IPS-20b (cell line): ENCODE measurements around the gene CALU.

Experiments
- H3K27ac ChIP-seq: one replicate; pipeline ENCODE4 v1.5.1; 2013; ENCODE audit warnings: low read length
- H3K27me3 ChIP-seq: 2 replicates; pipeline ENCODE4 v1.6.1; 2013; ENCODE audit warnings: mild to moderate bottlenecking, low read length, inconsistent platforms; ENCODE audit not compliant: insufficient read depth
- H3K36me3 ChIP-seq: 2 replicates; pipeline ENCODE4 v1.6.1; 2013; ENCODE audit warnings: low read depth, mild to moderate bottlenecking, inconsistent platforms, low read length, moderate library complexity; ENCODE audit not compliant: insufficient read depth
- H3K4me1 ChIP-seq: 2 replicates; pipeline ENCODE4 v1.6.1; 2013; ENCODE audit warnings: mild to moderate bottlenecking, control low read depth, inconsistent platforms, low read length, moderate library complexity; ENCODE audit not compliant: insufficient read depth
- H3K4me3 ChIP-seq: 2 replicates; pipeline ENCODE4 v1.5.1; 2013; ENCODE audit warnings: mild to moderate bottlenecking, low read length, inconsistent platforms
- H3K9ac ChIP-seq: 2 replicates; pipeline ENCODE4 v1.6.1; 2013; ENCODE audit warnings: low read depth, mild to moderate bottlenecking, inconsistent platforms, low read length, moderate library complexity
- H3K9me3 ChIP-seq: 2 replicates; pipeline ENCODE4 v1.6.1; 2013; ENCODE audit warnings: mild to moderate bottlenecking, low read depth, low read length, inconsistent platforms; ENCODE audit not compliant: insufficient read depth

CALU gene

DNA sequence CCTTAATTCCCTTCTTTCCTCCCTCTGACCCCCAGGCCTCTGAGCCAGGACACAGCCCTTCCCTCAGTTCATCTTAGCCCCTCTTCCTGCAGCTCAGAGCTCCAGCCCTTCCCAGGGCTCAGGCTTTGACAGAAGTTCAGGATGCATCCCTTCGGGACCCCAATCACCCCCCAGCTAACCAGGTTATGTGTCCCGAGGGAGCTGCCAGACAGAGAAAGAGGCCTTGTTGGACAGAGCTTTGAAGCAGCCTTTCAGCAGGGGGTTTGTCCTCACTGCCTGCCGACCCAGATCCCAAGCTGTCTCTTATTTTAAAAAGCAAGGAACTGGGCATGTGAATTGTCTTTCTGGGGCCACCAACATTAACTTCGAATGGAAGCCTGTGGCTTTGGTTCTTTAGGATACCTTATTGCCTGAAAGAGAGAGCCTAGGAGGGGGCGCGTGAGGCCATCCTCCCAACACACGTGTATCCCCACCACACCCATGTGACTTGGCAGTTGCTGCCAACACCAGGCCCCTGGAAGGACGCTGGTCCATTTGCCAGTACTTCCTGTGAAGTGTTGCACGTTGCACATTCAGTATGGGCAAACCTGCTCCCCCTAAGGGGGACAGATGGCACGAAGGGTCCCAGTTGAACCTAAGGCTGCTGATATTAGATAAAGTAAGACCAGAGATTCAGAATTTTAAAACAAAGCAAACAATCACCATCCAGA lies 53.5 kb downstream of the CALU start:
- H3K36me3 ChIP-seq, result peaks cover 33% of the 10 kb centered on the region
- H3K4me1 ChIP-seq, result peaks cover 15% of the 10 kb centered on the region
- peak overlapping the region; percentile 43; the same call in 1 of the 2 replicates for H3K9ac ChIP-seq
- no peaks in the 10 kb centered on the region for H3K9me3 ChIP-seq
- H3K27me3 ChIP-seq, result peaks cover 18% of the 10 kb centered on the region; the same call in 1 of the 2 replicates
- H3K4me3 ChIP-seq, result peak overlapping the region; percentile 92
- no peak overlapping the region for H3K27ac ChIP-seq

- Histone ChIP-seq H3K9me3 (no peaks in the 10 kb centered on the region), H3K4me3 (no peak overlapping the region), H3K27me3 (peaks cover 18% of the 10 kb centered on the region; the same call in 1 of the 2 replicates), H3K9ac (peak overlapping the region; percentile 43; the same call in 1 of the 2 replicates), H3K36me3 (peaks cover 33% of the 10 kb centered on the region), H3K4me1 (peaks cover 15% of the 10 kb centered on the region), H3K27ac (no peak overlapping the region)
Measured at GRCh38 chr7:128793181-128793547, 54.0 kb downstream of the CALU start.

DNA sequence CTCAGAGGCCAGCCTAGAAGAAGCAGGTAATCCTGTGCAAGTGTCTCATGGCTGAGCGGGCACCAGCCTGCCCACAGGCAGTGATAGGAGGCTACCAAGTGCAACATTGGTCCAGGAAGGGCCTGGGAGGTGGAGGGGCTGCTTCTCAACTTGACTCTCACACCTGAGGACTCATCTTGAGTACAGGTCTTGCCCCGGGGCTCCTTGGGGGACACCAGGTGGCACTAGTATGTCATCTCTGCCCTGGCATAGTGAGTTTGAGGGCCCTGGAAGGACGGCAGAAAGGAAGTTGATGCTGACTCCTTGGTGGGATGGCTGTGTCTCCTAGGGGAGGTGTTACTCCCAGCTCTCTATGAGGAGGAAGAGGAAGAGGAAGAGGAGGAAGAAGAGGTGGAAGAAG lies 54.9 kb downstream of the CALU start:
- no peak overlapping the region for H3K27ac ChIP-seq
- H3K36me3 ChIP-seq, result peaks cover 33% of the 10 kb centered on the region
- H3K9me3 ChIP-seq, result no peaks in the 10 kb centered on the region
- peaks cover 18% of the 10 kb centered on the region; the same call in 1 of the 2 replicates for H3K27me3 ChIP-seq
- H3K4me1 ChIP-seq, result peaks cover 15% of the 10 kb centered on the region
- H3K4me3 ChIP-seq, result no peak overlapping the region
- no peak overlapping the region for H3K9ac ChIP-seq

DNA sequence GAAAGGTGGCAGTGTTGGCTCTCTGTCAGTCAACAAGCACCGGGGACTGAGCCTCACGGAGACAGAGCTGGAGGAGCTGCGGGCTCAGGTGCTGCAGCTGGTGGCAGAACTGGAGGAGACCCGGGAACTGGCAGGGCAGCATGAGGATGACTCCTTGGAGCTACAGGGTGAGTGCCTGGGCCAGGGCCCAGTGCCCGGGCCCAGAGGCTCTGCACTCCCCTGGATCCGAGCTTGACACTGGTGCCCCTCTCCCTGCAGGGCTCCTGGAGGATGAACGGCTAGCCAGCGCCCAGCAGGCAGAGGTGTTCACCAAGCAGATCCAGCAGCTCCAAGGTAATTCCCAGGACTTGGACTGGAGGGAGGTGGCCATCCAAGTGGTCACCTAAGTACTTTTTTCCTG lies 55.3 kb downstream of the CALU start:
- peaks cover 15% of the 10 kb centered on the region for H3K4me1 ChIP-seq
- no peaks in the 10 kb centered on the region for H3K9me3 ChIP-seq
- no peak overlapping the region for H3K4me3 ChIP-seq
- peaks cover 37% of the 10 kb centered on the region for H3K36me3 ChIP-seq
- H3K27ac ChIP-seq, result no peak overlapping the region
- peaks cover 16% of the 10 kb centered on the region; the same call in 1 of the 2 replicates for H3K27me3 ChIP-seq
- H3K9ac ChIP-seq, result peak overlapping the region; percentile 37; the same call in 1 of the 2 replicates

DNA sequence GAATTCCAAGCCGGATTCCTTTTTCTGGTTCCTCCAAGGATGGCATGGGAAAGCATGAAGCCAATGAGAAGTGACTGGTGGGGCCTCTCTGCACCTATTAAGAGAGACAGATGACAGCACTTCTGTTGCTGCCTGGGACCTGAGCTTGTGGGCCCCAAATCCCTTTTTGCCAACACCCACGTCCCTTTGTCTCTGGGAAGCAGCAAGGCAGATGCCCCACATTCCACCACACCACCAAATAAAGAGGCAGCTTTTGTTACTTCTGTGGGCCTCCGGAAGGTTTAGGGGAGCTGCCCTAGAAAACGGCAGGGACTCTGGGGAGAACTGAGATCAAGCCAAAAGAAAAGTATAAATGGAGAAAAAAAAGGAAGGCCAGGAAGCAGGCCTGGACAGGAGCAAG lies 56.0 kb downstream of the CALU start:
- H3K4me3 ChIP-seq, result no peak overlapping the region
- no peaks in the 10 kb centered on the region for H3K9me3 ChIP-seq
- H3K9ac ChIP-seq, result peak overlapping the region; percentile 37; the same call in 1 of the 2 replicates
- peaks cover 10% of the 10 kb centered on the region; the same call in 1 of the 2 replicates for H3K27me3 ChIP-seq
- peaks cover 15% of the 10 kb centered on the region for H3K4me1 ChIP-seq
- peaks cover 40% of the 10 kb centered on the region for H3K36me3 ChIP-seq
- H3K27ac ChIP-seq, result no peak overlapping the region

- H3K27ac ChIP-seq, result no peak overlapping the region
Measured at GRCh38 chr7:128796327-128796726, 57.2 kb downstream of the CALU start.

GRCh38 chr7:128799451-128799850 lies 60.3 kb downstream of the CALU start:
- no peaks in the 10 kb centered on the region for H3K27me3 ChIP-seq
- no peak overlapping the region for H3K27ac ChIP-seq
- no peaks in the 10 kb centered on the region for H3K9me3 ChIP-seq
- H3K4me3 ChIP-seq, result no peak overlapping the region
- peaks cover 5% of the 10 kb centered on the region; the same call in 1 of the 2 replicates for H3K4me1 ChIP-seq
- peaks cover 69% of the 10 kb centered on the region for H3K36me3 ChIP-seq
- H3K9ac ChIP-seq, result no peak overlapping the region

More at GRCh38 chr7:128796327-128796726, 57.2 kb downstream of the CALU start:
- H3K9ac ChIP-seq, result no peak overlapping the region
- peaks cover 48% of the 10 kb centered on the region for H3K36me3 ChIP-seq
- 0 out of 2 replicates have a peak, but pooled peaks cover 6% of the 10 kb centered on the region for H3K27me3 ChIP-seq
- H3K4me1 ChIP-seq, result peaks cover 15% of the 10 kb centered on the region
- H3K4me3 ChIP-seq, result no peak overlapping the region
- H3K9me3 ChIP-seq, result no peaks in the 10 kb centered on the region

GRCh38 chr7:128800567-128800966 lies 61.4 kb downstream of the CALU start:
- Histone ChIP-seq H3K27ac (no peak overlapping the region), H3K4me3 (no peak overlapping the region), H3K9me3 (no peaks in the 10 kb centered on the region), H3K27me3 (no peaks in the 10 kb centered on the region), H3K36me3 (peaks cover 69% of the 10 kb centered on the region), H3K4me1 (no peaks in the 10 kb centered on the region; the same call in 1 of the 2 replicates), H3K9ac (no peak overlapping the region)

- Histone ChIP-seq H3K4me1 (no peaks in the 10 kb centered on the region; the same call in 1 of the 2 replicates), H3K9me3 (no peaks in the 10 kb centered on the region), H3K9ac (no peak overlapping the region), H3K27ac (no peak overlapping the region), H3K36me3 (peaks cover 69% of the 10 kb centered on the region), H3K4me3 (no peak overlapping the region), H3K27me3 (no peaks in the 10 kb centered on the region)
Measured at GRCh38 chr7:128801003-128801402, 61.8 kb downstream of the CALU start.

- Histone ChIP-seq H3K36me3 (peaks cover 72% of the 10 kb centered on the region), H3K9ac (no peak overlapping the region), H3K4me1 (no peaks in the 10 kb centered on the region; the same call in 1 of the 2 replicates), H3K27me3 (no peaks in the 10 kb centered on the region), H3K9me3 (no peaks in the 10 kb centered on the region), H3K27ac (no peak overlapping the region), H3K4me3 (no peak overlapping the region)
Measured at GRCh38 chr7:128801667-128802418, 62.7 kb downstream of the CALU start.

DNA sequence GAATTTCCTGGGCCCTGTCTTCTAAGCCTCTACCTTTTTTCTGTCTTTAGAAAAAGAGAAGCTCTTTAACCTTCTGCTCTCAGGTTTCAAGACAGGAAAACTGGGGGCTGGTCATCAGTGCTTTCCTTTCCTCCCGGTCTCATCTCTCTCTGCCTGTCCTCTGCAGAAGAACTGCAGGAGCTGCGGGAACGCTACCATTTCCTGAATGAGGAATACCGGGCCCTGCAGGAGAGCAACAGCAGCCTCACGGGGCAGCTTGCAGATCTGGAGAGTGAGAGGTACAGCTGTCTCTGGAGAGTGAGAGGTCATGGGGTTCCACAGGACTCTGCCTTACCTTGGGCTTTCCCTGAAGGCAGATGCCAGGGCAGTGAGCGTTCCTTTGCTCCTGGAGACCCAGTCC lies 65.3 kb downstream of the CALU start:
- no peak overlapping the region for H3K4me3 ChIP-seq
- peaks cover 83% of the 10 kb centered on the region for H3K36me3 ChIP-seq
- no peak overlapping the region for H3K9ac ChIP-seq
- H3K4me1 ChIP-seq, result no peaks in the 10 kb centered on the region
- H3K27ac ChIP-seq, result no peak overlapping the region
- no peaks in the 10 kb centered on the region for H3K27me3 ChIP-seq
- no peaks in the 10 kb centered on the region for H3K9me3 ChIP-seq
